HUES48 (cell line): ENCODE results near the gene SNRPB.

ENCODE experiments used
- H3K27ac ChIP-seq: one replicate; pipeline ENCODE4 v1.7.0; 2013; ENCODE audit warnings: low read depth, low read length, inconsistent platforms
- H3K27me3 ChIP-seq: 2 replicates; pipeline ENCODE4 v1.6.1; 2013; ENCODE audit warnings: mild to moderate bottlenecking, low read length; ENCODE audit not compliant: control insufficient read depth, insufficient read depth
- H3K36me3 ChIP-seq: 2 replicates; pipeline ENCODE4 v1.6.1; 2013; ENCODE audit warnings: low read length; ENCODE audit not compliant: control insufficient read depth, insufficient read depth
- H3K4me1 ChIP-seq: 2 replicates; pipeline ENCODE4 v1.6.1; 2013; ENCODE audit warnings: mild to moderate bottlenecking, low read length; ENCODE audit not compliant: control insufficient read depth, insufficient read depth
- H3K4me3 ChIP-seq: 2 replicates; pipeline ENCODE4 v1.5.1; 2013; ENCODE audit warnings: mild to moderate bottlenecking, low read depth, low read length
- H3K9ac ChIP-seq: 2 replicates; pipeline ENCODE4 v1.6.1; 2013; ENCODE audit warnings: mild to moderate bottlenecking, low read depth, low read length, moderate library complexity
- H3K9me3 ChIP-seq: 2 replicates; pipeline ENCODE4 v1.6.1; 2013; ENCODE audit warnings: low read length; ENCODE audit not compliant: control insufficient read depth, insufficient read depth

SNRPB gene

DNA sequence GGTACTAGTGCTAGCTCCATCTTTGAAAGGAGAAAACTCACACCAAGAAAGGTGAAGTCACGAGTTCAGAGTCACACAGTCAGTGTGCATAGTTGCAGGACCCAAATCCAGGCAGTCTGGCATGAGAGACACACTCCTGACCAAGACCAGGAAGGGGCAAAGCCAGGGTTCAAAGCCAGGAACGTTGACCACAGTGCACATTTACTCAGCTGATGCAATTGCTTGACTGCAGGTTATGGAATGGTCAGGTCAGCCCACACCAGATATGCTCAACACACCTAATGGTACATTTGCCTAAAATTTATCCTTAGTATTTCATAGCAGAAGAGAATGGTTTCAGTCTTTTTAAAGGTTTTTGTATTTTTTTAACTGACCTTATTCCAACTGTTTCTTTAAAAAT is 52.2 kb downstream of the SNRPB start:
- no peak overlapping the region for H3K27ac ChIP-seq
- no peaks in the 10 kb centered on the region for H3K27me3 ChIP-seq
- no peaks in the 10 kb centered on the region for H3K4me1 ChIP-seq
- no peaks in the 10 kb centered on the region for H3K36me3 ChIP-seq
- H3K9ac ChIP-seq = no peak overlapping the region
- H3K4me3 ChIP-seq = no peak overlapping the region
- H3K9me3 ChIP-seq = no peaks in the 10 kb centered on the region

GRCh38 chr20:2417213-2417541 is 53.4 kb downstream of the SNRPB start:
- no peak overlapping the region for H3K27ac ChIP-seq
- H3K4me3 ChIP-seq = no peak overlapping the region
- no peaks in the 10 kb centered on the region for H3K4me1 ChIP-seq
- no peaks in the 10 kb centered on the region for H3K36me3 ChIP-seq
- no peaks in the 10 kb centered on the region for H3K27me3 ChIP-seq
- no peak overlapping the region for H3K9ac ChIP-seq
- H3K9me3 ChIP-seq = no peaks in the 10 kb centered on the region

DNA sequence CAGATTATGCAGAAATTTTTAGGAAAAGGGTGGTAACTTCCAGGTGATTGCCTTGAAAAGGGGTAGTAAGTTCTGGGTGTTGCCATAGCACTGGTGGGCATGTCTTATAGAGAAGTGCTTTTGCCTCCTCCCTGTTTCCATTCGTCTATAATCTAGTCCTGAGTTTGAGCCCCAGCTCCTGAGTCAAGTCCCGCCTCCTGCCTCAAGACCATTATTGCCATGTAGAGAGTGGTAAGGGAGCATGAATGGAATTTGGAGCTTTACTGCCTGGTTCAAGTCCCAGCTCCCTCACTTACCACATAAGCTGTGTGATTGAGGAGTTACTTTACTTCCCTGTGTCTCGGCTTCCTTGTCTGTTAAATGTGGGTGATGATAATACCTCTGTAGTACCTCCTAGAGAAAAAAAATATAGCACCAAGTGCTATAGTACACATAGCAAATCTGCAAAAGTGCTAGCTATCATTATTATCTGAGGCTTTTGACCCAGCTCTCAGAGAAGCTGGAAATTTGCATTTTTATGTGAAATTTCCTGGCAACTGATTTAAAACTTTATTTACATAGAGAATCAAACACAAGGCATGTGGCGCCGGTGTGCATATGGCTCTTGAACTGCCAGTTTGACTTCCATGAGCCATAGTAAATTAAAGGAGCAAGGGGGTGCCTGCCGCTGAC is 53.9 kb downstream of the SNRPB start:
- H3K9me3 ChIP-seq = no peaks in the 10 kb centered on the region
- no peak overlapping the region for H3K9ac ChIP-seq
- no peak overlapping the region for H3K4me3 ChIP-seq
- H3K4me1 ChIP-seq = no peaks in the 10 kb centered on the region
- no peak overlapping the region for H3K27ac ChIP-seq
- H3K27me3 ChIP-seq = no peaks in the 10 kb centered on the region
- H3K36me3 ChIP-seq = no peaks in the 10 kb centered on the region
